Esophagus muscularis mucosa (tissue), 4 donors: ENCODE data around the gene OR5C1. TPM values are rescaled to one million over a fixed set of nuclear protein-coding genes. Genes with fewer than 3 reads are reported as not detected.
A peak's percentile ranks its signal among the peaks of the same experiment; 100 is the strongest.

ENCODE experiments used
- DNase-seq: peaks from one replicate; pipeline ENCODE4 v3.0.0-alpha.2; 2017; ENCODE audit errors: extremely low spot score
- H3K27ac ChIP-seq, 4 donors: fragments of 200-600 bp; sonication (generic); replicated peaks in 1 of 4; 1 replicate in 3 of 4; 2 replicates in 1 of 4; pipeline ENCODE4 v1.5.1; 2016 to 2019; ENCODE audit warnings: mild to moderate bottlenecking in 1 of 4
- H3K27me3 ChIP-seq, 4 donors: fragments of 200-600 bp; sonication (generic); one replicate each; pipeline versions ENCODE4 v1.5.1 to v1.6.0; 2016 to 2019
- H3K36me3 ChIP-seq, 4 donors: fragments of 200-600 bp; sonication (generic); one replicate each; pipeline ENCODE4 v1.5.1; 2016 to 2019
- H3K4me1 ChIP-seq, 4 donors: fragments of 200-600 bp; sonication (generic); one replicate each; pipeline ENCODE4 v1.5.1; 2016 to 2019
- H3K4me3 ChIP-seq, 4 donors: fragments of 200-600 bp; sonication (generic); 1 replicate in 2 of 4; 2 replicates in 2 of 4; pipeline ENCODE4 v1.5.1; 2016 to 2019; ENCODE audit warnings: mild to moderate bottlenecking in 4 of 4, moderate library complexity in 1 of 4
- H3K9me3 ChIP-seq, 4 donors: fragments of 200-600 bp; sonication (generic); 1 replicate in 3 of 4; 2 replicates in 1 of 4; pipeline ENCODE4 v1.5.1; 2016 to 2019
- EP300 ChIP-seq: sonication (generic); formaldehyde crosslinking; IDR thresholded peaks from one replicate; pipeline ENCODE4 v1.6.1; 2017; ENCODE audit warnings: antibody characterized with exemption
- POLR2A ChIP-seq: fragments of 450-650 bp; IDR thresholded peaks from one replicate; pipeline ENCODE4 v1.6.1; 2017; ENCODE audit warnings: antibody characterized with exemption, moderate library complexity, mild to moderate bottlenecking, low read depth
- POLR2AphosphoS5 ChIP-seq, 2 donors: sonication (generic); formaldehyde crosslinking; IDR thresholded peaks; one replicate each; pipeline ENCODE4 v1.6.1; 2017; ENCODE audit warnings: antibody characterized with exemption in 2 of 2
- WGBS: methylation state at CpG from one replicate; pipeline ENCODE4 v1.1.5; 2018; 5-methylcytosine and 5-hydroxymethylcytosine counted together
- intact Hi-C: fragments of 100-400 bp; cut with DNase I; formaldehyde crosslinking; loops from one replicate; pipeline ENCODE4 v1.15.1; 2023
- total RNA-seq, 4 donors: library from RNA; depleted of rRNA; stranded (reverse); fragments of >200 nt; gene quantifications; one replicate each; pipeline versions ENCODE4 v1.1.0 to v1.2.1, GENCODE V29; 2016
- TF ChIP-seq, protein P1 (sequence below), 3 experiments: fragments of 200-600 bp in 2 of 3; fragments of 450-650 bp in 1 of 3; sonication (generic) in 2 of 3; IDR thresholded peaks; one replicate each; pipeline ENCODE4 v1.5.1; 2017 to 2019; ENCODE audit warnings: antibody characterized with exemption in 3 of 3, mild to moderate bottlenecking in 2 of 3, moderate library complexity in 1 of 3

OR5C1 gene
- total RNA-seq, 4 donors from 2014 or later = not detected

DNA sequence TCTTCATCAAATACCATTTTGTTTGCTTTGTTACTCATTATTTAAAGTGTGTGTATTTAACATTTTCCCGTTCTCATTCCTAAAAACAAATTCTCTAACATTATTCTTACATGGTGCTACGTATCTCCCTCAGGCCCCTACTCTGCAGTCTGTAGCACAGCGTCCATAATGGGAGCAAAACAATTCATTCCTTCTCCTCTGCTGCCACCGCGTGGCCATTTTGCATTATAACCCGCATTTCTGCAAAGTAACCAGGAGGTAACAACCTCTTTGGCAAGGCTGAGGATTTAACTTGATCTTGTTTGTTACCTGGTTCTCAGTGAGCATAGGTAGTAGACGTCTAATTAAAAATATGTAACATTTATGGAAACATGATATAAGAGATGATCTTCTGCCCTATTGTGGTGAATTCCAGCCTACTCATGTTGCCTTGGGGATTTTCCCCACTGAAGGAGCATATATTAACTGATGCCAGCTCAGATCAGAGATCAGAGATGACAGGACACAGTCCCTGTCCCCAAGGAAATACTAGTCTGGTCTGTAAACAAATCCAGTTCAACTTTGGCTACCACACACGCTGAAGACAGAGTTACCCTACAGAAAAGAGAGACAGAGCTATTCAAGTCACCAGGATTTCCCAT is 21.7 kb downstream of the OR5C1 start:
- DNase-seq = no peak
- Histone ChIP-seq H3K27me3 (no peaks in the 10 kb centered on the region), H3K4me3 (no peak overlapping the region), H3K36me3 (peaks cover 0 to 7% (median 2%) of the 10 kb centered on the region in 4 donors), H3K4me1 (peaks cover 0 to 7% (median 2%) of the 10 kb centered on the region in 4 donors), H3K9me3 (no peaks in the 10 kb centered on the region), H3K27ac (no peak overlapping the region)
- intact Hi-C loops = loop anchor here (2.0 kb wide), 1 partner anchor 346 kb away; no protein-coding TSS in a partner anchor
- WGBS = 4% methylated on average over 8 of the region's 8 CpGs
- TF ChIP-seq, protein P1, sequence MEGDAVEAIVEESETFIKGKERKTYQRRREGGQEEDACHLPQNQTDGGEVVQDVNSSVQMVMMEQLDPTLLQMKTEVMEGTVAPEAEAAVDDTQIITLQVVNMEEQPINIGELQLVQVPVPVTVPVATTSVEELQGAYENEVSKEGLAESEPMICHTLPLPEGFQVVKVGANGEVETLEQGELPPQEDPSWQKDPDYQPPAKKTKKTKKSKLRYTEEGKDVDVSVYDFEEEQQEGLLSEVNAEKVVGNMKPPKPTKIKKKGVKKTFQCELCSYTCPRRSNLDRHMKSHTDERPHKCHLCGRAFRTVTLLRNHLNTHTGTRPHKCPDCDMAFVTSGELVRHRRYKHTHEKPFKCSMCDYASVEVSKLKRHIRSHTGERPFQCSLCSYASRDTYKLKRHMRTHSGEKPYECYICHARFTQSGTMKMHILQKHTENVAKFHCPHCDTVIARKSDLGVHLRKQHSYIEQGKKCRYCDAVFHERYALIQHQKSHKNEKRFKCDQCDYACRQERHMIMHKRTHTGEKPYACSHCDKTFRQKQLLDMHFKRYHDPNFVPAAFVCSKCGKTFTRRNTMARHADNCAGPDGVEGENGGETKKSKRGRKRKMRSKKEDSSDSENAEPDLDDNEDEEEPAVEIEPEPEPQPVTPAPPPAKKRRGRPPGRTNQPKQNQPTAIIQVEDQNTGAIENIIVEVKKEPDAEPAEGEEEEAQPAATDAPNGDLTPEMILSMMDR (IDR thresholded peaks at IDR 0.05) = peak; percentile 76 to 84 (median 78)
- TF ChIP-seq POLR2AphosphoS5 (IDR thresholded peaks at IDR 0.05) (peak in 1 of 2 donors; percentile 36), POLR2A (no peak)

GRCh38 chr9:122812736-122813135 is 24.0 kb downstream of the OR5C1 start:
- H3K27ac ChIP-seq = no peak overlapping the region
- intact Hi-C loops = no loop called here
- TF ChIP-seq POLR2AphosphoS5 (IDR thresholded peaks at IDR 0.05) (no peak), POLR2A (no peak), EP300 (no peak)
- TF ChIP-seq, protein P1 (IDR thresholded peaks at IDR 0.05) = no peak
- H3K9me3 ChIP-seq = no peaks in the 10 kb centered on the region
- 89% methylated on average over 4 of the region's 4 CpGs for WGBS
- no peak overlapping the region for H3K4me3 ChIP-seq
- H3K36me3 ChIP-seq = peaks cover 0 to 28% (median 11%) of the 10 kb centered on the region in 4 donors
- no peak for DNase-seq
- H3K4me1 ChIP-seq = peaks cover 0 to 8% (median 6%) of the 10 kb centered on the region in 4 donors
- H3K27me3 ChIP-seq = no peaks in the 10 kb centered on the region

DNA sequence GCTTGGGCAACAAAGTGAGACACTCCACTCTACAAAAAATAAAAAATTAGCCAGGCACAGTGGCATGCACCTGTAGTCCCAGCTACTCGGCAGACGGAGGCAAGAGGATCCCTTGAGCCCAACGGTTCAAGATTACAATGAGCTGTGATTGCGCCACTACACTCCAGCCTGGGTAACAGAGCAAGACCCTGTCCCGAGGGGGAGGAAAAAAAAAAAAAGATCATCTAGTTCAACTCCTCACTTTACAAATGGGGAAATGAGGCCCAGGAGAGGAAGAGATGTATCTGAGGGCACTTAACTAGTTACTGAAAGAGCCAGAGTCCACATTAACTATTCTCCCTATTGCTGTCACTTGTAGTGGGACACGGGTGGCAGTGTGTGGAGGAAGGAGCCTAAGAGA is 25.8 kb downstream of the OR5C1 start:
- TF ChIP-seq EP300 (no peak), POLR2AphosphoS5 (IDR thresholded peaks at IDR 0.05) (no peak), POLR2A (no peak)
- TF ChIP-seq, protein P1 (IDR thresholded peaks at IDR 0.05) = no peak
- Histone ChIP-seq H3K4me3 (no peak overlapping the region), H3K27ac (no peak overlapping the region), H3K9me3 (no peaks in the 10 kb centered on the region), H3K4me1 (peaks cover 4 to 17% (median 8%) of the 10 kb centered on the region in 4 donors), H3K27me3 (no peaks in the 10 kb centered on the region), H3K36me3 (peaks cover 0 to 34% (median 16%) of the 10 kb centered on the region in 4 donors)
- DNase-seq = no peak
- WGBS = 92% methylated on average over 6 of the region's 6 CpGs
- intact Hi-C loops = no loop called here

GRCh38 chr9:122815544-122815943 is 26.8 kb downstream of the OR5C1 start:
- H3K27me3 ChIP-seq = no peaks in the 10 kb centered on the region
- peaks cover 8 to 21% (median 14%) of the 10 kb centered on the region in 4 donors for H3K4me1 ChIP-seq
- peak overlapping the region in 2 of 4 donors; percentile 4 to 18 for H3K27ac ChIP-seq
- H3K4me3 ChIP-seq = no peak overlapping the region
- no peak for DNase-seq
- intact Hi-C loops = no loop called here
- TF ChIP-seq POLR2AphosphoS5 (IDR thresholded peaks at IDR 0.05) (no peak), EP300 (no peak), POLR2A (no peak)
- TF ChIP-seq, protein P1 (IDR thresholded peaks at IDR 0.05) = no peak
- H3K9me3 ChIP-seq = no peaks in the 10 kb centered on the region
- H3K36me3 ChIP-seq = peaks cover 0 to 44% (median 24%) of the 10 kb centered on the region in 4 donors
